Adipose tissue (tissue), 3 donors: ENCODE measurements around the gene PI4K2B. TPM values are rescaled to one million over a fixed set of nuclear protein-coding genes. Genes with fewer than 3 reads are reported as not detected.
"Not testable (repeated sequence)": the region's sequence is repeated elsewhere in the genome, so short reads cannot be mapped to it uniquely, and the experiment has no call there.

Experiments
- H3K27ac ChIP-seq: one replicate; pipeline ENCODE4 v1.5.1; 2013; ENCODE audit warnings: low read depth, low read length
- WGBS, 3 donors: extraction: QIAGEN DNeasy Blood & Tissue Kit; methylation state at CpG; one replicate each; pipeline ENCODE4 v1.1.7; 2013; 5-methylcytosine and 5-hydroxymethylcytosine counted together
- polyA plus RNA-seq, 3 donors: library from polyadenylated mRNA; stranded (reverse); fragments of 200-250 nt; gene quantifications; one replicate each; pipeline ENCODE4 v1.2.3, GENCODE V29; 2013
- donor health status: healthy with polysubstance abuse.
- donor health status: Bipolar disorder and iron deficiency.
- donor health status: healthy.

Gene PI4K2B
- polyA plus RNA-seq, 3 donors: 4.1 to 11.9 (median 6.5) TPM

DNA sequence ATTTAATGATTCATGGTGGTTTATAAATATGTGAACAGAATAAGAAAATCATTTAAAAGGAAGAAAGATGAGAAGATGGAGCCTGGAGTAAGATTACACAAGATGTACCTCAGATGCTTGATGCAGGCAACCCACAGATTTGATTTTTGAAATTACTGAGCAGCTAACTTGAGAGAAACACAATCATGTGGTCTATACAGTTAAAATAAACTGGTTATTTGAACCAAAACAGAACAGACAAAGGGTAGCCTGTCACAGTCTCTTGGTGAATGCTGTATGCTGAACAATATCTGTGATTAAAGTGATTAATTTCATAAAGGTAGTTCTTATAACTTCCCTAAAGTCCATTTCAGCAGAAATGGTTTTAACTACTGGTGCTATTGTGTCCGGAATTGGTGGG, 4.2 kb downstream of the PI4K2B start:
- H3K27ac ChIP-seq: no peak overlapping the region
- WGBS, 3 donors: 93 to 97% (median 97%) methylated on average over 1 of the region's 1 CpG

DNA sequence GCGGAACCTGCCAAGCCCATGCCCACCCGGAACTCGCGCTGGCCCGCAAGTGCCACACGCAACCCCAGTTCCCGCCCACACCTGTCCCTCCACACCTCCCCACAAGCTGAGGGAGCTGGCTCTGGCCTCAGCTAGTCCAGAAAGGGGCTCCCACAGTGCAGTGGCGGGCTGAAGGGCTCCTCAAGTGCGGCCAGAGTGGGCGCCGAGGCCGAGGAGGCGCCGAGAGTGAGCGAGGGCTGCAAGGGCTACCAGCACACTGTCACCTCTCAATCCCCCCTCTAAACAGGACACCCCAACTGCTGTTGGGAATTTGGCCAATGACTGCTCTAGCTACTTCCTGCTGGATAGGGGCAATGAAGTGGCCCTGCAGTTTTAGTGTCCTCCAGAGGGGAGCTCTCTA, 5.7 kb downstream of the PI4K2B start:
- H3K27ac ChIP-seq: not testable (repeated sequence)
- 94 to 100% (median 97%) methylated on average over 15 of the region's 15 CpGs for WGBS, 3 donors

DNA sequence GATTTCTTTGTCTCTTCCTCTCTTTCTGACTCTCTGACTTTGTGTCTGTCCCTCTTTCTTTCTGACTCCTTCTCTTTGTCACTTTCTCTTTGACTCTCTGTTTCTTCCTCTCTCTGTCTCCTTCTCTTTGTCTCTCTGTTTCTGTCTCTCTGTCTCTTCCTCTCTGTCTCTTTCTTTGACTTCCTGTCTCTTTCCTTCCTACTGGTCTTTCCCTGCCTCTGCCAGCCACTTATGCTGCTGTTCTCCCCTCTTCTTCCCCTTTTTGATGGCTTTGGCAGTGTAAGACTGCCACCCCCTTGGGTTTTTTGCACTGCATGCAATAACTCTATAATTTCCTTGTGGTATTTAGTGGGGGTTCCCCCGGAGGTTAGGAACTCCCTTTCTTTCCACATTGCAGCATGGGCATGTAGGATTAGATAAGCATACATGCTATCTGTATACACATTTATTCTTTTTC, 6.9 kb downstream of the PI4K2B start:
- WGBS, 3 donors: 32 to 50% (median 47%) methylated on average over 1 of the region's 1 CpG
- H3K27ac ChIP-seq: not testable (repeated sequence)

DNA sequence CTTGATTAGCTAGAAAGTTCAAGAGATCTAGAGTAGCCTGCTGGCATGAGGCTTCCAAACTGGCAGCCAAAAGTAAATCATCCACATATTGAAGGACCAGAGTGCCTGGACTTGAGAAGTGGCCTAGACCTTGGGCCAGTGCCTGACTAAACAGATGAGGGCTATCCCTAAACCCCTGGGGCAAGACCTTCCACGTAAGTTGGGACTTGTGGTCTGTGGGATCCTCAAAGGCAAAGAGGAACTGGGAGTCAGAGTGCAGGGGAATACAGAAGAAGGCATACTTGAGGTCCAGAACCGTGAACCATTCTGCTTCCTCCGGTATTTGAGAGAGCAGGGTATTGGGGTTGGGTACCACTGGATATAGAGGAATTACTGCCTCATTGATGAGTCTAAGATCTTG, 8.4 kb downstream of the PI4K2B start:
- WGBS, 3 donors: 68 to 92% (median 74%) methylated on average over 3 of the region's 3 CpGs
- not testable (repeated sequence) for H3K27ac ChIP-seq

DNA sequence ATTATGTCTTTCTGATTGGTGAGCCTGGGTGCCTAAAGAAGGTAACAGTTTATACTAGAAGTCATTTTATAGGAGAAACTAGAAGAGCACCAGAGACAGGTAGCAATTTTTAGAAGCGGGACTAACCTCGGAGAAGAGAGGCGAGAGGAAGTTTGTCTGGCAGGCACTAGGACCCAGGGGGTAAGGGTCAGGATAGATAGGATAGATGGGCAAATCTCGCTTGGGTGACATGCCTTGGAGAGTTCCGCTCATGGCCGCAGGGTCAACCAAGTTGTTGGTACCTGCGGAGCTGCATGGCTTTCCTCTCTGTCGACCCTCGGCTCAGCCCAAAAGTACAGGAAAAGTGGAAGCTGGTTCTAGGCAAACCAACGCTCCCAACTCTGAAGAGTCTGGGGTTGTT, 11.3 kb downstream of the PI4K2B start:
- no peak overlapping the region for H3K27ac ChIP-seq
- 97 to 99% (median 97%) methylated on average over 10 of the region's 10 CpGs for WGBS, 3 donors

DNA sequence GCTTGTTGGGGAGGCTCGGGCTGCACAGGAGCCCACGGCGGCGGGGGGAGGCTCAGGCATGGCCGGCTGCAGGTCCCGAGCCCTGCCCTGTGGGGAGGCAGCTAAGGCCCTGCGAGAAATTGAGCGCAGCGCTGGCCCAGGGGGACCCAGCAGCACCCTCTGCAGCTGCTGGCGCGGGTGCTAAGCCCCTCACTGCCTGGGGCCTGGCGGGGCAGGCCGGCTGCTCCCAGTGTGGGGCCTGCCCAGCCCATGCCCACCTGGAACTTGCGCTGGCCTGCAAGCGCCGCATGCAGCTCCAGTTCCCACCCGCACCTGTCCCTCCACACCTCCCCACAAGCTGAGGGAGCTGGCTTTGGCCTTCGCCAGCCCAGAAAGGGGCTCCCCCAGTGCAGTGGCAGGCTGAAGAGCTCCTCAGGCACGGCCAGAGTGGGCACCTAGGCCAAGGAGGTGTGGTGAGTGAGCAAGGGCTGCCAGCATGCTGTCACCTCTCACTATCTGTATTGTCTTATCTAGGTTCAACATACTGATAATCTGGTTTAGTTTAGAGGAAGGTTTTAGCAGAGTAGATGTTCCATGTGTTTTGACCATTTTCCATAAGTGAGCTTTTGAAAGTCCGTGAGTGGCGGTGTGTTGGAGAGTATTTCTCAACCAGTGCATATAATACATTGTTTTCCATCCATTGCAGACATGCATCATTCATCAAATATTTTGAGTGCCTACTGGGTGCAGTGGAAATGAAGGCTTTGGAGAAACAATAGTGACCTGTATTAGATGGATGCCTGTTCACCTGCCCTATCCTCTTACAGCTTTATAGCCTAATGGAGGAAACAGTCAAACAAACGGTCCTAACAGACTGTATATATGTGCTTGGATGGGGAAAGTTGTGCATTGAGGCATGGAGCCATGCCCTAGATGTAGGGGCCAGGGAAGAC, 13.1 kb downstream of the PI4K2B start:
- 90 to 95% (median 92%) methylated on average over 19 to 22 of the region's 22 CpGs for WGBS, 3 donors
- H3K27ac ChIP-seq: no peak overlapping the region

DNA sequence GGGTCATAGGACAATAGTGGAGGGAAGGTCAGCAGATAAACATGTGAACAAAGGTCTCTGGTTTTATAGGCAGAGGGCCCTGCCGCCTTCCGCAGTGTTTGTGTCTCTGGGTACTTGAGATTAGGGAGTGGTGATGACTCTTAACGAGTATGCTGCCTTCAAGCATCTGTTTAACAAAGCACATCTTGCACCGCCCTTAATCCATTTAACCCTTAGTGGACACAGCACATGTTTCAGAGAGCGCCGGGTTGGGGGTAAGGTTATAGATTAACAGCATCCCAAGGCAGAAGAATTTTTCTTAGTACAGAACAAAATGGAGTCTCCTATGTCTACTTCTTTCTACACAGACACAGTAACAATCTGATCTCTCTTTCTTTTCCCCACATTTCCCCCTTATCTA, 15.0 kb downstream of the PI4K2B start:
- WGBS, 3 donors: 72 to 89% (median 88%) methylated on average over 5 to 6 of the region's 6 CpGs
- H3K27ac ChIP-seq: not testable (repeated sequence)

DNA sequence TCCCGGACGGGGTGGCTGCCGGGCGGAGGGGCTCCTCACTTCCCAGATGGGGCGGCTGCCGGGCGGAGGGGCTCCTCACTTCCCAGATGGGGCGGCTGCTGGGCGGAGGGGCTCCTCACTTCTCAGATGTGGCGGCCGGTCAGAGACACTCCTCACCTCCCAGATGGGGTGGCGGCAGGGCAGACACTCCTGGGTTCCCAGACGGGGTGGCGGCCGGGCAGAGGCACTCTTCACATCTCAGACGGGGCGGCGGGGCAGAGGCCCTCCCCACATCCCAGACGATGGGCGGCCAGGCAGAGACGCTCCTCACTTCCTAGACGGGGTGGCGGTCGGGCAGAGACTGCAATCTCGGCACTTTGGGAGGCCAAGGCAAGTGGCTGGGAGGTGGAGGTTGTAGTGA, 15.7 kb downstream of the PI4K2B start:
- not testable (repeated sequence) for H3K27ac ChIP-seq
- WGBS, 3 donors: 97 to 98% (median 98%) methylated on average over 18 to 25 of the region's 25 CpGs

DNA sequence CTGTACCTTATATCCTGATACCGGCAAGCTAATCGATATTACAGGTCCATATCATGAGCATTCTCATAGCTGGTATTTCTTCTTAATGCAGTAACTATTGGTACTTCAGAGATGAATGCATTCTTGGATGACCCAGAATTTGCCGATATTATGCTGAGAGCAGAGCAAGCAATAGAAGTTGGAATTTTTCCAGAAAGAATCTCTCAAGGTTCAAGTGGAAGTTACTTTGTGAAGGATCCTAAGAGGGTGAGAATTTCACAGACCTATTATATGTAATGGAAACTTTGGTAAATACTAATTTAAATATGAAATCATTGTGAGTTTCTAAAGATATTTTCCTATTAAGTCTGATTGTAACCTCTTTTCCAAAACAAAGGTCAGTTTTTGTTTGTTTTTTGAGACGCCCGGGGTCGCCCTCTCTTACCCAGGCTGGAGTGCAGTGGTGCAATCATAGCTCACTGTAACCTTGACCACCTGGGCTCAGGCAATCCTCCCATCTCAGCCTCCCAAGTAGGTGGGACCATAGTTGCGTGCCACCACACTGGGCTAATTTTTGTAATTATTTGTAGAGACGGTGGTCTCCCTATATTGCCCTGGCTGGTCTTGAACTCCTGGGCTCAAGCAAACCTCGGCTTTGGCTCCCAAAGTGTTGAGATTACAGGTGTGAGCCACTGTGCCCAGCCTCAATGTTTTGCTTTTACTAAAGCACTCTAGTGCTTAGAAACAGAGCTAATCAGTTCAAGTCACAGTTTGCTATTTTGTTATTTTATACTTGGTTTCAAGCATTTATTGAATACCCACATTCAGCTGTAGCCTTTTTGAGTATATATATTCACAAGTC, 18.6 kb downstream of the PI4K2B start:
- 66 to 85% (median 78%) methylated on average over 9 of the region's 9 CpGs for WGBS, 3 donors

DNA sequence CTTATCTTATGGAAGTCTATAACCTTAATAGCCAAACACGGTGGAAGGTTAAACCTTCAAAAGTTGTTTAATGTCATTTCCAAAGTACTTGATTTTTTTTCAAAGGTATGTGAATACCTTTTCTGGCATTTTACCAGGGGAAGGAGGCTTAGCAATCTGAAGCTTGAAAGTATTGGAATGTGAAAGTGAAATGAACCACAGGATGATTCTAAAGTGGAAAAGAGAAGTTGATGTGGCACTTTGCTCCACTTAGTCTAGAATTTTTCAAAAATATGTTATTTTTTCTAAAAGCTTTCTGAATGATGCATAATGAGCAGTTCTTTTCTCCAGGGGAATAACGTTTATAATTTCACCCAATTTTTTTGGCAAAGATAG, 19.2 kb downstream of the PI4K2B start:
- no peak overlapping the region for H3K27ac ChIP-seq
- WGBS, 3 donors: 10 to 20% (median 15%) methylated on average over 2 of the region's 2 CpGs

More for the DNA sequence above, 18.6 kb downstream of the PI4K2B start:
- no peak overlapping the region for H3K27ac ChIP-seq

DNA sequence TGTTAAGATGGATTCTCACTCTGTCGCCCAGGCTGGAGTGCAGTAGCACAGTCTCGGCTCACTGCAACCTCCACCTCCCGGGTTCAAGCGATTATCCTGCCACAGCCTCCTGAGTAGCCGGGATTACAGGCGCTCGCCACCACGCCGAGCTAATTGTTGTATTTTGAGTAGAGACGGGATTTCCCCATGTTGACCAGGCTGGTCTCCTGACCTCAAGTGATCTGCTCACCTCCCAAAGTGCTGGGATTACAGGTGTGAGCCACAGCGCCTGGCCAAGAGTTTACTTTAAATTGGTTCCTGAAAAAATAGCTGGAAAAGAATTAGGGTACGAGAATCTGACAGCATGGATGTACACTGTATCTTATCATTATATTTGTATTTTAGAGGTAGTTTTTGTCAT, 20.0 kb downstream of the PI4K2B start:
- H3K27ac ChIP-seq: not testable (repeated sequence)
- WGBS, 3 donors: 87 to 97% (median 92%) methylated on average over 12 of the region's 12 CpGs

DNA sequence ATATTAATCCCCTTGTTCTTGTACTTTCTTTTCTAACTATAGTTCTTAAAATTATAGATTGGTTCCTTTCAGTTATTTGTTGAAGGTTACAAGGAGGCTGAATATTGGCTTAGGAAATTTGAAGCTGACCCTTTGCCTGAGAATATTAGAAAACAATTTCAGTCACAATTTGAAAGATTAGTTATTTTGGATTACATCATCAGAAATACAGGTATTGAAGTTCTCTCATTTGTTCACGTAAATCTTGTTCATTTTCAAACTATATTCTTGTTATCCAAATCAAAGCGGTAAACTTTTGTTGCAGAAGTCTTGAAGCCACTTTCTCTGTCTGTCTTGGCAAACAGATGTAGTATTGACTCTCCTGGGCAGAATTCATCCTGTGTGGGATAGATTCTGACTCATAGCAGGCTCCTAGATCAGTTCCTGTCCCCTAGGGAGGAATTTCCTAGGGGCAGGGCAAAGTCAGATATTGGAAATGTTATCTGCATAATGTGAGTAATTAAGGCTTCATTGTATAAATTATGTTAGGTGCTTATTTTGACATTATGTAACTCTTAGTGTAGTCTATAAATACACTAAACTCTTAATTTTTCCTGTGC, 25.2 kb downstream of the PI4K2B start:
- no peak overlapping the region for H3K27ac ChIP-seq
- 94 to 99% (median 99%) methylated on average over 2 of the region's 2 CpGs for WGBS, 3 donors

DNA sequence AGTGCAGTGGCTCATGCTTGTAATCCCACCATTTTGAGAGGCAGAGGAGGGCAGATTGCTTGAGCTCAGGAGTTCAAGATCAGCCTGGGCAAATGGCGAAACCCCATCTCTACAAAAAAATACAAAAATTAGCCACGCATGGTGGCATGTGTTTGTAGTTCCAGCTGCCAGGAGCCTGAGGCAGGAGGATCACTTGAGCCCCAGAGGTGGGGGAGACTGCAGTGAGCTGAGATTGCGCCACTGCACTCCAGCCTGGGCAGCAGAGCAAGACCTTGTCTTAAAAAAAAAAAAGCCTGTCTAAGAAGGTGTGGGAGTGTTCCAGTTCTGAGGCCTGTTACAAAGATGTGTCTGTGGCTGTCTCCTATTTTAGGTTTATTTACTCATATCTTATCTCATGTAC, 38.0 kb downstream of the PI4K2B start:
- no peak overlapping the region for H3K27ac ChIP-seq
- WGBS, 3 donors: 97 to 99% (median 99%) methylated on average over 3 of the region's 3 CpGs

DNA sequence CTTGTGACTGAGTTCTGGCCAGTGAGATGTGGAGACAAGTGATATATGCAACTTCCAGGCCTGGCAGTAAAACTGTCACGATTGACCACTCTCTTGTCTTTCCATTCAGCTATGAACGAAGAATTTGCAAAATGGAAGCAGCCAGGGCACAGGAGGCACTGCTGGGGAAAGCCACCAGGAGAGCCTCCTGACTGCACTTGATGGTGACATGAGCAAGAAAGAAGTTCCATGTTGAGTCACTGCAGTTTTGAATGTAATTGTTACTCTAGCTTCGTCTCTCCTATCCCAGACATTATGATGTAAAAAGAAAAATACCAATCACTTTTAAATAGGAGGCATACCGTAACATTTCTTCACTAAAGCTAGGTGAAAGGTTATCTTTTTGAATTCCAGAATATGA, 46.4 kb downstream of the PI4K2B start:
- no peak overlapping the region for H3K27ac ChIP-seq
- 82 to 93% (median 85%) methylated on average over 4 of the region's 4 CpGs for WGBS, 3 donors

DNA sequence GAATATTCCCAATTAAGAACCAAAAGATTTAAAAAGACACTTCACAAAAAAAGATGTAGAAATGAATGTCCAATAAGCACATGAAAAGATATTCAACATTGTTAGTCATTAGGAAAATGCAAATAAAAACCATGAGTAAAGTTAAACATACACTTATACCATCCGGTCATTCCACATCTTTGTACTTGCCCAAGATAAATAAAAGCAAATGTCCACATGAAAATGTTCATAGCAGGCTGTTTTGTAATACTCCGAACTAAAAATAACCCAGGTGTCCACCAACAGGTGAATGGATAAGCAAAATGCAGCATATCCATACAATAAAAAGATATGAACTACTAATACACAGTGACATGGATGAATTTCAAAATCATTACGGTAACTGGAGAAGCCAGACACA, 50.1 kb downstream of the PI4K2B start:
- WGBS, 3 donors: 38 to 88% (median 84%) methylated on average over 3 of the region's 3 CpGs

DNA sequence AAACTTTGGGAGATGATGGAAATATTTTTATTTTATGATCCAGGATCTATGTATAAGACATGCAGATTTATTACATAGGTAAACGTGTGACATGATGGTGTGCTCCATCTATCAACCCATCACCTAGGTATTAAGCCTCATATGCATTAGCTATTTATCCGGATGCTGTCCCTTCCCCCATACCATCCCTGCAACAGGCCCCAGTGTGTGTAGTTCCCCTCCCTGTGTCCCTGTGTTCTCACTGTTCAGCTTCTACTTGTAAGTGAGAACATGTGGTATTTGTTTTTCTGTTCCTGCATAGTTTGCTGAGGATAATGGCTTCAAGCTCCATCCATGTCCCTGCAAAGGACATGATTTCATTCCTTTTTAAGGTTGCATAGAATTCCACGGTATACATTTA, 50.6 kb downstream of the PI4K2B start:
- H3K27ac ChIP-seq: no peak overlapping the region
- 67 to 83% (median 73%) methylated on average over 3 of the region's 3 CpGs for WGBS, 3 donors

More for the DNA sequence above, 50.1 kb downstream of the PI4K2B start:
- no peak overlapping the region for H3K27ac ChIP-seq

DNA sequence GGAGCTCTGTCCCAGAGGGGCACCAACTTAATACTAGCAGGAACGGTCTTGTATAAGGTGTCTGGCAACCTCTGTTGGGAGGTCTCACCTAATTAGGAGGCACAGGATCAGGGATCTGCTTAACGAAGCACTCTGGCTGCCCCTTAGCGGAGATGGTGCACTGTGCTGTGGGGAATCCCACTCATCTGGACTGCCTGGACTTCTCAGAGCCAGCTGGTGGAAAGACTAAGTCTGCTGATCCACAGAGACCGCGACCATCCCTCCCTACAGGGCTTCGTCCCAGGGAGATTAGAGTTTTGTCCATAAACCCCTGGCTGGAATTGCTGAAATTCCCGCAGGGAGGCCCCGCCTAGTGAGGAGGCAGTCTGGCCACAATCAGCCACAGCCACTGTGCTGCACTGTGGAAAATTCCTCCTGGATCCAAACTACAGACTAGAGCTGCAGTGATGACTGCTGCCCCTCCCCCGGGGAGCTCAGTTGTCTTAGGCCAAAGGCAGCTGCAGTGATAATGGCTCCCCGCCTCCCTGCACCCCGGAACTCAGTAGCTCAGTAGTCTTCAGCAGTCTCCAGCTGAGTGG, 56.7 kb downstream of the PI4K2B start:
- WGBS, 3 donors: 79 to 86% (median 80%) methylated on average over 11 of the region's 11 CpGs

DNA sequence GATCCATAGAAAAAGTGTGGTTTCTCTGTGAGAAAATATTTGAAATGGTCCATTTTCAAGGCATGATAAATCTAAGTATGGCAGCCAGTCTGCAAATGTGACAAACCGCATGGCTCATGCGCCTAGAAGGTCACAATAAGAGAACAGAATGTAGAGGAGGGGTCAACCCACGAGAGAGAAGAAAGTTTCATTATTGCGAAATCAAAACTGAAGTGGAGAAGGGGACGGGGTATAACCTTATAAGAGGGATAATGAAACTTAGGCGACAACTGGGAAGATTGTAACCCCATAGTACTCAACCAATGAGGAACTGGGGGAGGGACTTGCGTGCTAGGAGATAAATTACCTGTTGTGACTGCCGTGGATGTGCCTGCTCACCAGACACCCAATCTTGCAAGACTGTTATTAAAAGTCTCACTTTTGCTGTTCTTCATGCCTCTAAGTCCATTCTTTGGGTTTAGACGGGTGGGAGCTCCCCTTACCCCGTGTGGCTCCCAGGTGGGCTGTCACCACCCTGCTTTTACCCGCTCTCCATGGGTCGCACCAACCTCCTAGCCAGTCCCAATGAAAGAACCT, 57.4 kb downstream of the PI4K2B start:
- WGBS, 3 donors: 76 to 82% (median 79%) methylated on average over 12 of the region's 12 CpGs
- H3K27ac ChIP-seq: no peak overlapping the region

More for the DNA sequence above, 56.7 kb downstream of the PI4K2B start:
- no peak overlapping the region for H3K27ac ChIP-seq
